Pancreas (tissue), 10 donors: Measurements from ENCODE around the gene MPV17L2. TPM values are rescaled to one million over a fixed set of nuclear protein-coding genes. Genes with fewer than 3 reads are reported as not detected.

ENCODE experiments used
- ATAC-seq, 4 donors: fragments of 200-7000 bp; cut with Tn5 transposase; one replicate each; pipeline versions ENCODE4 v1.8.0 to v1.9.1; 2020; ENCODE audit warnings: mild to moderate bottlenecking in 4 of 4, moderate library complexity in 4 of 4
- DNase-seq, 6 donors: peaks; one replicate each; pipeline ENCODE4 v3.0.0-alpha.2; 2020
- FAIRE-seq: peaks from 2 replicates; lab custom pipeline; 2012; peaks lifted over from hg19 to GRCh38; lab: Jason Lieb, UNC
- H3K27ac ChIP-seq, 4 donors: fragments of 200-600 bp; sonication (generic); 1 replicate in 3 of 4; 2 replicates in 1 of 4; pipeline versions ENCODE4 v1.5.0 to v1.8.0; 2020
- H3K27me3 ChIP-seq, 4 donors: fragments of 200-600 bp; one replicate each; pipeline ENCODE4 v1.8.0; 2021
- H3K36me3 ChIP-seq, 3 donors: fragments of 200-600 bp; sonication (generic) in 1 of 3; one replicate each; pipeline versions ENCODE4 v1.5.0 to v1.8.0; 2020 to 2021
- H3K4me1 ChIP-seq, 3 donors: fragments of 200-600 bp; one replicate each; pipeline ENCODE4 v1.8.0; 2021
- H3K4me3 ChIP-seq, 4 donors: fragments of 200-600 bp; sonication (generic) in 2 of 4; one replicate each; pipeline versions ENCODE4 v1.5.0 to v1.8.0; 2020 to 2021
- H3K9me3 ChIP-seq, 4 donors: fragments of 200-600 bp; one replicate each; pipeline ENCODE4 v1.8.0; 2021
- CTCF ChIP-seq, 4 donors: fragments of 200-600 bp; sonication (generic) in 3 of 4; IDR thresholded peaks; one replicate each; pipeline versions ENCODE4 v1.5.0 to v1.8.0; 2021; ENCODE audit warnings: antibody characterized with exemption in 4 of 4
- WGBS, 2 donors: extraction: QIAGEN DNeasy Blood & Tissue Kit; methylation state at CpG; one replicate each; pipeline ENCODE4 v1.1.7; 2013; 5-methylcytosine and 5-hydroxymethylcytosine counted together
- intact Hi-C, 3 donors: fragments of 100-400 bp; cut with DNase I; formaldehyde crosslinking; loops; one replicate each; pipeline versions ENCODE4 v1.11.1 to v1.14.2; 2022
- polyA plus RNA-seq, 2 donors: library from polyadenylated mRNA; stranded (reverse); fragments of 200-250 nt; gene quantifications; one replicate each; pipeline ENCODE4 v1.2.3, GENCODE V29; 2013
- total RNA-seq, 6 donors: library from RNA; stranded (reverse); fragmentation: NEBNext Ultra II Directional in 4 of 6; extraction: Animal tissue kit (Norgen Biotek cat#: 25700) in 4 of 6; gene quantifications; one replicate each; pipeline versions ENCODE4 v1.2.1 to v1.2.4, GENCODE V29; 2021 to 2023
- donor health status: healthy with polysubstance abuse.
- donor health status: DM: no; HTN: no; CAD: no; lungs with moderate emphysema.
- donor health status: DM: no; HTN: no; CAD: no.
- donor health status: control.
- donor health status: control.
- donor health status: Bipolar disorder and iron deficiency.
- donor health status: DM: yes; HTN: yes; CAD: no.
- donor health status: DM: no; HTN: no; CAD: no.
- donor health status: DM: no; HTN: no; CAD: no.
- donor health status: DM: yes; HTN: yes; CAD: no.

MPV17L2 gene
- total and polyA plus RNA-seq, 8 donors, result 2.8 to 10.4 (median 5.0) TPM

GRCh38 chr19:18225355-18225701, 32.3 kb downstream of the MPV17L2 start:
- no peak overlapping the region for H3K4me3 ChIP-seq
- no peak for TF ChIP-seq CTCF (IDR thresholded peaks at IDR 0.05)
- WGBS, 2 donors, result 12 to 17% methylated on average over 16 of the region's 16 CpGs
- no peak for ATAC-seq
- intact Hi-C loops, result no loop called here
- no peaks in the 10 kb centered on the region for H3K36me3 ChIP-seq
- no peak for FAIRE-seq
- no peak overlapping the region for H3K27ac ChIP-seq
- H3K4me1 ChIP-seq, result peaks cover 0 to 4% (median 4%) of the 10 kb centered on the region in 3 donors
- H3K9me3 ChIP-seq, result no peaks in the 10 kb centered on the region
- no peaks in the 10 kb centered on the region for H3K27me3 ChIP-seq
- DNase-seq, result peak in 1 of 6 donors; percentile 70

- intact Hi-C loops, result no loop called here
These were observed 32.9 kb downstream of the MPV17L2 start, which contains the start of gene PDE4C for GRCh38 chr19:18225702-18226468. Gene PDE4C (minus strand): TSS chr19:18226438. CDS start chr19:18226415, 23 bp downstream.

GRCh38 chr19:18226956-18227780, 34.1 kb downstream of the MPV17L2 start:
- 77 to 83% methylated on average over 18 of the region's 18 CpGs for WGBS, 2 donors
- DNase-seq, result no peak
- ATAC-seq, result no peak
- Histone ChIP-seq H3K36me3 (no peaks in the 10 kb centered on the region), H3K4me1 (peaks cover 0 to 4% (median 4%) of the 10 kb centered on the region in 3 donors), H3K27ac (no peak overlapping the region), H3K4me3 (no peak overlapping the region), H3K27me3 (no peaks in the 10 kb centered on the region), H3K9me3 (no peaks in the 10 kb centered on the region)
- intact Hi-C loops, result no loop called here
- TF ChIP-seq CTCF (IDR thresholded peaks at IDR 0.05), result no peak
- FAIRE-seq, result no peak

More at GRCh38 chr19:18225702-18226468, 32.9 kb downstream of the MPV17L2 start, which contains the start of gene PDE4C:
- TF ChIP-seq CTCF (IDR thresholded peaks at IDR 0.05), result no peak
- H3K4me1 ChIP-seq, result peaks cover 0 to 4% (median 4%) of the 10 kb centered on the region in 3 donors
- H3K36me3 ChIP-seq, result no peaks in the 10 kb centered on the region
- WGBS, 2 donors, result 8 to 10% methylated on average over 37 to 51 of the region's 51 CpGs
- ATAC-seq (no peak), FAIRE-seq (no peak), DNase-seq (peak in 1 of 6 donors; percentile 78)
- H3K9me3 ChIP-seq, result no peaks in the 10 kb centered on the region
- no peak within 1 kb of the TSS for H3K4me3 ChIP-seq
- peak within 1 kb of the TSS in 1 of 4 donors; percentile 12 for H3K27ac ChIP-seq
- no peaks in the 10 kb centered on the region for H3K27me3 ChIP-seq

GRCh38 chr19:18227781-18228271, 34.8 kb downstream of the MPV17L2 start:
- no peaks in the 10 kb centered on the region for H3K36me3 ChIP-seq
- FAIRE-seq, result no peak
- no peak for DNase-seq
- H3K9me3 ChIP-seq, result no peaks in the 10 kb centered on the region
- TF ChIP-seq CTCF (IDR thresholded peaks at IDR 0.05), result no peak
- H3K4me1 ChIP-seq, result peaks cover 0 to 4% (median 4%) of the 10 kb centered on the region in 3 donors
- no peak overlapping the region for H3K27ac ChIP-seq
- H3K4me3 ChIP-seq, result no peak overlapping the region
- no peaks in the 10 kb centered on the region for H3K27me3 ChIP-seq
- intact Hi-C loops, result no loop called here
- ATAC-seq, result no peak
- WGBS, 2 donors, result 68 to 76% methylated on average over 6 of the region's 6 CpGs
